Measurements from ENCODE around the gene GJB3. TPM values are rescaled to one million over a fixed set of nuclear protein-coding genes. Genes with fewer than 3 reads are reported as not detected.

The GJB3 gene
- total and polyA plus RNA-seq, 2 of the 13 experiments (the other 11 are each of a cell fraction or from before 2014, with no cell fraction given): not detected

DNA sequence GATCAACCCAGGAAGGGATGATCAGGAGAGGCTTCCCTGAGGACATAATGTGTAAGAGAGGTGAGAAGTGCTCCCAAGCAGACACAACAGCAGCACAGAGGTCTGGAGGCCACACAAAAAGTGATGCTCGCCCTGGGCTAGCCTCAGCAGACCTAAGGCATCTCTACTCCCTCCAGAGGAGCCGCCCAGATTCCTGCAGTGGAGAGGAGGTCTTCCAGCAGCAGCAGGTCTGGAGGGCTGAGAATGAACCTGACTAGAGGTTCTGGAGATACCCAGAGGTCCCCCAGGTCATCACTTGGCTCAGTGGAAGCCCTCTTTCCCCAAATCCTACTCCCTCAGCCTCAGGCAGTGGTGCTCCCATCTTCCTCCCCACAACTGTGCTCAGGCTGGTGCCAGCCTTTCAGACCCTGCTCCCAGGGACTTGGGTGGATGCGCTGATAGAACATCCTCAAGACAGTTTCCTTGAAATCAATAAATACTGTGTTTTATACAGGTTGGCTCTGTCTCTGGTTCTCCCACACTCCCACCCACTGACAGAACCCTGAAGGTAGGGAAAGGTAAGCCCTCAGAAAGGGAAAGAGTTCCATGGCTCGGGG is 5.0 kb downstream of the GJB3 start (continued):
- no peak for TF ChIP-seq NFE2L1 (CRISPR knock-in tag; IDR thresholded peaks at IDR 0.05; ENCODE audit: borderline replicate concordance)
- TF ChIP-seq ZNF430 (CRISPR knock-in tag; IDR thresholded peaks at IDR 0.05): no peak

DNA sequence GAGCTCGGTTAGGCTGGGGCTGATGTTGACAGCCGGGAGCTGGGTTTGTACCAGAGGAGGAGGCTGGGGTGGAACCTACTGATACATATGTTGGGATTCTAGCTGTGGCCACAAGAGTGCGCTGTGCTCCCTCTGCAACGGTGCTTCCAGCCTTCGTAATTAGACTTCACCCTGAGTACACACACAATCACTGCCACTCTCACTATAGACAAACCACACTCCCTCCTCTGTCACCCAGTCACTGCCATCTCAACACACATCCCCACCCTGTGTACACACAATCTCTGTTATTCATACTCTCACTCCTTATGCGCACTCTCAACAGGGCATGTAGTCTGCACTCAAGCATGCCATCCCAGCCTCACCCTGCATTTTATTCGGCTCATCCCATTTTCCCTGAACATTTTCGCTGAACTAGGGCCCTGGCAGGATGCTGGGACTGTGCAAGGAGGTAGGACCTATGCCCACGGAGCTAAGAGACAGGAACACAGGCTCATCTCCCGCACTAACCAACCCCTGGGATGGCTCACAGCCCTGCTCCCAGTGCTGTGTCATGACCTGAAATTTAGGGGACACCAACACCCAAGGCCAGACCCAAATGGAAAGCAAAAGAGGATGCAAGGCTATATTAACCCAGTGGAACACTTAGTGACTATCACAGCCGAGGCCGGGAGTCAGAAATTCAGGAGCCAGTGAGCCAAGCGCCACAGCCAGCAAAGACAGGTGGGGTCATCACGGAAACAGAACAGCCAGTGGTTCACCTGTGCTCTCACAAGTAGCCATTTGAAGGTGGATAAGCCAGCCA is 5.7 kb downstream of the GJB3 start:
- Histone ChIP-seq H3K79me2 (ENCODE audit: insufficient read depth, low read length) (no peaks in the 10 kb centered on the region), H3K4me3 (replicated peaks in 1 of 3; ENCODE audit: insufficient read depth in 1 of 3, low read depth in 2 of 3, low read length in 3 of 3) (no peak overlapping the region), H3K9ac (ENCODE audit: insufficient read depth, low read depth, low read length) (no peak overlapping the region), H4K20me1 (ENCODE audit: insufficient read depth, low read length) (no peaks in the 10 kb centered on the region), H3K27ac (ENCODE audit: extremely low read length, insufficient read depth, low read length) (no peak overlapping the region), H3K36me3 (replicated peaks in 1 of 2; ENCODE audit: control insufficient read depth in 1 of 2, insufficient read depth in 2 of 2, low read length in 2 of 2) (no peaks in the 10 kb centered on the region), H2AFZ (ENCODE audit: low read length) (no peak overlapping the region), H3K4me2 (ENCODE audit: low read depth, low read length) (no peak overlapping the region), H3K27me3 (ENCODE audit: control insufficient read depth in 1 of 2, insufficient read depth in 2 of 2, low read length in 2 of 2) (peaks cover 3 to 15% of the 10 kb centered on the region in 2 experiments; a peak in 4 of 5 replicates), H3K4me1 (ENCODE audit: insufficient read depth, low read length) (no peaks in the 10 kb centered on the region), H3K9me3 (ENCODE audit: low read length) (no peaks in the 10 kb centered on the region)
- intact Hi-C loops (cut with micrococcal nuclease; ENCODE audit: unreplicated experiment) (loop anchor here (1.0 kb wide), 2 partner anchors 66 to 80 kb away; no protein-coding TSS in a partner anchor), in situ Hi-C loops (cut with HindIII; ENCODE audit: extremely low pct_ligation_motif_present, low pct_unique_long_range_greater_than_20kb) (loop anchor here (5.0 kb wide), 1 partner anchor 66 kb away; no protein-coding TSS in a partner anchor)
- BruUV-seq (replicated peaks): no TSS peak
- ATAC-seq (peak; percentile 86), FAIRE-seq (peak; percentile 77), DNase-seq (ENCODE audit: low spot score) (peak; percentile 54)
- WGBS (ENCODE audit: low lambda C conversion rate): 30% methylated on average over 12 of the region's 14 CpGs
- POLR2A ChIA-PET: no interaction called here
- CTCF ChIA-PET (ENCODE audit: low intra/inter-chr PET ratio, low total read pairs): interaction anchor here (1.1 to 3.8 kb wide), 3 partner anchors 65 to 98 kb away, joined by 3 to 81 read pairs (median 14); no protein-coding TSS in a partner anchor
- no peak for TF ChIP-seq MTF2 (CRISPR knock-in tag; IDR thresholded peaks at IDR 0.05; ENCODE audit: borderline replicate concordance)
- no peak for TF ChIP-seq ZNF678 (CRISPR knock-in tag; IDR thresholded peaks at IDR 0.05)
- TF ChIP-seq, protein P1, sequence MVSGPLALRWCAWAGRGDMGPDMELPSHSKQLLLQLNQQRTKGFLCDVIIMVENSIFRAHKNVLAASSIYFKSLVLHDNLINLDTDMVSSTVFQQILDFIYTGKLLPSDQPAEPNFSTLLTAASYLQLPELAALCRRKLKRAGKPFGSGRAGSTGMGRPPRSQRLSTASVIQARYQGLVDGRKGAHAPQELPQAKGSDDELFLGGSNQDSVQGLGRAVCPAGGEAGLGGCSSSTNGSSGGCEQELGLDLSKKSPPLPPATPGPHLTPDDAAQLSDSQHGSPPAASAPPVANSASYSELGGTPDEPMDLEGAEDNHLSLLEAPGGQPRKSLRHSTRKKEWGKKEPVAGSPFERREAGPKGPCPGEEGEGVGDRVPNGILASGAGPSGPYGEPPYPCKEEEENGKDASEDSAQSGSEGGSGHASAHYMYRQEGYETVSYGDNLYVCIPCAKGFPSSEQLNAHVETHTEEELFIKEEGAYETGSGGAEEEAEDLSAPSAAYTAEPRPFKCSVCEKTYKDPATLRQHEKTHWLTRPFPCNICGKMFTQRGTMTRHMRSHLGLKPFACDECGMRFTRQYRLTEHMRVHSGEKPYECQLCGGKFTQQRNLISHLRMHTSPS (CRISPR knock-in tag; IDR thresholded peaks at IDR 0.05; ENCODE audit: low read depth): no peak
- TF ChIP-seq, protein P2, sequence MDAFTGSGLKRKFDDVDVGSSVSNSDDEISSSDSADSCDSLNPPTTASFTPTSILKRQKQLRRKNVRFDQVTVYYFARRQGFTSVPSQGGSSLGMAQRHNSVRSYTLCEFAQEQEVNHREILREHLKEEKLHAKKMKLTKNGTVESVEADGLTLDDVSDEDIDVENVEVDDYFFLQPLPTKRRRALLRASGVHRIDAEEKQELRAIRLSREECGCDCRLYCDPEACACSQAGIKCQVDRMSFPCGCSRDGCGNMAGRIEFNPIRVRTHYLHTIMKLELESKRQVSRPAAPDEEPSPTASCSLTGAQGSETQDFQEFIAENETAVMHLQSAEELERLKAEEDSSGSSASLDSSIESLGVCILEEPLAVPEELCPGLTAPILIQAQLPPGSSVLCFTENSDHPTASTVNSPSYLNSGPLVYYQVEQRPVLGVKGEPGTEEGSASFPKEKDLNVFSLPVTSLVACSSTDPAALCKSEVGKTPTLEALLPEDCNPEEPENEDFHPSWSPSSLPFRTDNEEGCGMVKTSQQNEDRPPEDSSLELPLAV (CRISPR knock-in tag; conservative IDR thresholded peaks at IDR 0.05; ENCODE audit: low read depth): no peak
- TF ChIP-seq, protein P3, sequence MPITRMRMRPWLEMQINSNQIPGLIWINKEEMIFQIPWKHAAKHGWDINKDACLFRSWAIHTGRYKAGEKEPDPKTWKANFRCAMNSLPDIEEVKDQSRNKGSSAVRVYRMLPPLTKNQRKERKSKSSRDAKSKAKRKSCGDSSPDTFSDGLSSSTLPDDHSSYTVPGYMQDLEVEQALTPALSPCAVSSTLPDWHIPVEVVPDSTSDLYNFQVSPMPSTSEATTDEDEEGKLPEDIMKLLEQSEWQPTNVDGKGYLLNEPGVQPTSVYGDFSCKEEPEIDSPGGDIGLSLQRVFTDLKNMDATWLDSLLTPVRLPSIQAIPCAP (CRISPR knock-in tag; IDR thresholded peaks at IDR 0.05; ENCODE audit: low read depth): no peak
- TF ChIP-seq SP140L (CRISPR knock-in tag; IDR thresholded peaks at IDR 0.05; ENCODE audit: borderline replicate concordance): no peak
- TF ChIP-seq, protein P4, sequence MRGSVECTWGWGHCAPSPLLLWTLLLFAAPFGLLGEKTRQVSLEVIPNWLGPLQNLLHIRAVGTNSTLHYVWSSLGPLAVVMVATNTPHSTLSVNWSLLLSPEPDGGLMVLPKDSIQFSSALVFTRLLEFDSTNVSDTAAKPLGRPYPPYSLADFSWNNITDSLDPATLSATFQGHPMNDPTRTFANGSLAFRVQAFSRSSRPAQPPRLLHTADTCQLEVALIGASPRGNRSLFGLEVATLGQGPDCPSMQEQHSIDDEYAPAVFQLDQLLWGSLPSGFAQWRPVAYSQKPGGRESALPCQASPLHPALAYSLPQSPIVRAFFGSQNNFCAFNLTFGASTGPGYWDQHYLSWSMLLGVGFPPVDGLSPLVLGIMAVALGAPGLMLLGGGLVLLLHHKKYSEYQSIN (CRISPR knock-in tag; IDR thresholded peaks at IDR 0.05; ENCODE audit: borderline replicate concordance): no peak
- no peak for TF ChIP-seq KLF11 (CRISPR knock-in tag; IDR thresholded peaks at IDR 0.05)
- peak; percentile 36; the same call in 1 of the 2 replicates for TF ChIP-seq SP2 (CRISPR knock-in tag; IDR thresholded peaks at IDR 0.05)
- TF ChIP-seq ZNF501 (CRISPR knock-in tag; IDR thresholded peaks at IDR 0.05): 0 out of 2 replicates have a peak, but pooled peaks have one; percentile 26
- TF ChIP-seq, protein P5, sequence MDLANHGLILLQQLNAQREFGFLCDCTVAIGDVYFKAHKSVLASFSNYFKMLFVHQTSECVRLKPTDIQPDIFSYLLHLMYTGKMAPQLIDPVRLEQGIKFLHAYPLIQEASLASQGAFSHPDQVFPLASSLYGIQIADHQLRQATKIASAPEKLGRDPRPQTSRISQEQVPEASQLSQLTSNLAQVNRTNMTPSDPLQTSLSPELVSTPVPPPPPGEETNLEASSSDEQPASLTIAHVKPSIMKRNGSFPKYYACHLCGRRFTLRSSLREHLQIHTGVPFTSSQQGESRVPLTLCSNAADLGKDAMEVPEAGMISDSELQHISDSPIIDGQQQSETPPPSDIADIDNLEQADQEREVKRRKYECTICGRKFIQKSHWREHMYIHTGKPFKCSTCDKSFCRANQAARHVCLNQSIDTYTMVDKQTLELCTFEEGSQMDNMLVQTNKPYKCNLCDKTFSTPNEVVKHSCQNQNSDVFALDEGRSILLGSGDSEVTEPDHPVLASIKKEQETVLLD (CRISPR knock-in tag; IDR thresholded peaks at IDR 0.05; ENCODE audit: low read depth): no peak
